ENCODE results near the gene TAF13.

DNA sequence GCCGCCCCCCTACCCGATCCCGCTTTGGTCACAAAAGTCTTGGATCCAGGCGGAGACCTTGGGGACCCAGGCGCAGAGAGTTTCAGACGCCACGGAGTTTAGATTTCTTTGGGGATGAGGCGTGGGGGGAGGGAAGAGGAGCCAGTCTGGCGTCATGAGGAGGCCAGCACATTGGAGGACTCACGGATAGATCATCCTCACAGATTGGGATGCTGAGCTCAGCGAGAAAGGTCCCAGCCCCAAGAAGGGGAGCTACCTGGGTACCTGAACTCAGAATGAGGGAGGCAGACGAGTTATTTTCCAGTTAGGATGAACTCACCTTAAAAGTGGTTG lies 38.5 kb upstream of the TAF13 start:
- TF ChIP-seq POLR2AphosphoS5 (IDR thresholded peaks at IDR 0.05): no peak
- no peak for TF ChIP-seq POLR2A (IDR thresholded peaks at IDR 0.05)
